HEK293 (cell line): ENCODE measurements around the gene PER1.

Experiments
- BCL11B ChIP-seq: fragments of 450-650 bp; formaldehyde crosslinking; IDR thresholded peaks from 2 replicates; pipeline ENCODE4 v1.5.1; 2016; ENCODE audit warnings: low read depth, missing biosample characterization, missing genetic modification characterization
- KLF1 ChIP-seq: fragments of 450-650 bp; formaldehyde crosslinking; IDR thresholded peaks from 2 replicates; pipeline ENCODE4 v1.5.1; 2016; ENCODE audit warnings: missing biosample characterization, missing genetic modification characterization
- KLF16 ChIP-seq: fragments of 450-650 bp; formaldehyde crosslinking; IDR thresholded peaks from 2 replicates; pipeline ENCODE4 v1.5.1; 2017; ENCODE audit warnings: missing biosample characterization, missing genetic modification characterization
- KLF7 ChIP-seq: fragments of 450-650 bp; formaldehyde crosslinking; IDR thresholded peaks from 2 replicates; pipeline ENCODE4 v1.5.1; 2016; ENCODE audit warnings: missing biosample characterization, missing genetic modification characterization, borderline replicate concordance
- OSR2 ChIP-seq: fragments of 450-650 bp; formaldehyde crosslinking; IDR thresholded peaks from 2 replicates; pipeline ENCODE4 v1.5.1; 2016; ENCODE audit warnings: missing biosample characterization, missing genetic modification characterization
- SP2 ChIP-seq: fragments of 450-650 bp; formaldehyde crosslinking; IDR thresholded peaks from 2 replicates; pipeline ENCODE4 v1.5.1; 2016; ENCODE audit warnings: missing biosample characterization, missing genetic modification characterization
- SP7 ChIP-seq: fragments of 450-650 bp; formaldehyde crosslinking; IDR thresholded peaks from 2 replicates; pipeline ENCODE4 v1.5.1; 2016; ENCODE audit warnings: missing biosample characterization, missing genetic modification characterization
- ZBTB17 ChIP-seq: fragments of 450-650 bp; formaldehyde crosslinking; IDR thresholded peaks from 2 replicates; pipeline ENCODE4 v1.5.1; 2016; ENCODE audit warnings: missing biosample characterization, missing genetic modification characterization
- ZIC2 ChIP-seq: fragments of 450-650 bp; formaldehyde crosslinking; IDR thresholded peaks from 2 replicates; pipeline ENCODE4 v1.5.1; 2016; ENCODE audit warnings: missing biosample characterization, missing genetic modification characterization
- ZNF146 ChIP-seq: fragments of 450-650 bp; formaldehyde crosslinking; IDR thresholded peaks from 2 replicates; pipeline ENCODE4 v1.5.1; 2016; ENCODE audit warnings: missing biosample characterization, missing genetic modification characterization
- ZNF324 ChIP-seq: fragments of 450-650 bp; formaldehyde crosslinking; IDR thresholded peaks from 2 replicates; pipeline ENCODE4 v1.5.1; 2016; ENCODE audit warnings: missing biosample characterization, missing genetic modification characterization
- ZNF366 ChIP-seq: fragments of 450-650 bp; formaldehyde crosslinking; conservative IDR thresholded peaks from 2 replicates; pipeline ENCODE4 v1.5.1; 2016; ENCODE audit warnings: missing biosample characterization, missing genetic modification characterization
- ZNF423 ChIP-seq: fragments of 450-650 bp; formaldehyde crosslinking; IDR thresholded peaks from 2 replicates; pipeline ENCODE4 v1.5.1; 2016; ENCODE audit warnings: missing biosample characterization, missing genetic modification characterization
- ZNF426 ChIP-seq: fragments of 450-650 bp; formaldehyde crosslinking; IDR thresholded peaks from 2 replicates; pipeline ENCODE4 v1.5.1; 2017; ENCODE audit warnings: missing biosample characterization, missing genetic modification characterization, mild to moderate bottlenecking, inconsistent platforms, moderate library complexity
- ZNF777 ChIP-seq: fragments of 450-650 bp; formaldehyde crosslinking; IDR thresholded peaks from 2 replicates; pipeline ENCODE4 v1.5.1; 2017; ENCODE audit warnings: missing biosample characterization, missing genetic modification characterization, borderline replicate concordance
- ZNF843 ChIP-seq: fragments of 450-650 bp; formaldehyde crosslinking; IDR thresholded peaks from 2 replicates; pipeline ENCODE4 v1.5.1; 2016; ENCODE audit warnings: missing biosample characterization, missing genetic modification characterization
- ZXDB ChIP-seq: fragments of 450-650 bp; formaldehyde crosslinking; IDR thresholded peaks from 2 replicates; pipeline ENCODE4 v1.5.1; 2016; ENCODE audit warnings: missing biosample characterization, missing genetic modification characterization
- TF ChIP-seq, protein P1 (sequence below): fragments of 450-650 bp; formaldehyde crosslinking; IDR thresholded peaks from 2 replicates; pipeline ENCODE4 v1.5.1; 2016; ENCODE audit warnings: missing biosample characterization, missing genetic modification characterization
- TF ChIP-seq, protein P2 (sequence below): fragments of 450-650 bp; formaldehyde crosslinking; IDR thresholded peaks from 2 replicates; pipeline ENCODE4 v1.5.1; 2017; ENCODE audit warnings: missing biosample characterization, missing genetic modification characterization
- TF ChIP-seq, protein P3 (sequence below): fragments of 450-650 bp; formaldehyde crosslinking; IDR thresholded peaks from 2 replicates; pipeline ENCODE4 v1.5.1; 2017; ENCODE audit warnings: missing biosample characterization, missing genetic modification characterization
- TF ChIP-seq, protein P4 (sequence below): fragments of 450-650 bp; formaldehyde crosslinking; IDR thresholded peaks from 2 replicates; pipeline ENCODE4 v1.5.1; 2017; ENCODE audit warnings: missing biosample characterization, missing genetic modification characterization
- TF ChIP-seq, protein P5 (sequence below): fragments of 450-650 bp; formaldehyde crosslinking; IDR thresholded peaks from 2 replicates; pipeline ENCODE4 v1.5.1; 2016; ENCODE audit warnings: missing biosample characterization, missing genetic modification characterization
- TF ChIP-seq, protein P6 (sequence below): fragments of 450-650 bp; formaldehyde crosslinking; IDR thresholded peaks from 2 replicates; pipeline ENCODE4 v1.5.1; 2016; ENCODE audit warnings: missing biosample characterization, missing genetic modification characterization
- TF ChIP-seq, protein P7 (sequence below): fragments of 450-650 bp; formaldehyde crosslinking; conservative IDR thresholded peaks from 2 replicates; pipeline ENCODE4 v1.5.1; 2016; ENCODE audit warnings: low read depth, missing biosample characterization, missing genetic modification characterization

Gene PER1

DNA sequence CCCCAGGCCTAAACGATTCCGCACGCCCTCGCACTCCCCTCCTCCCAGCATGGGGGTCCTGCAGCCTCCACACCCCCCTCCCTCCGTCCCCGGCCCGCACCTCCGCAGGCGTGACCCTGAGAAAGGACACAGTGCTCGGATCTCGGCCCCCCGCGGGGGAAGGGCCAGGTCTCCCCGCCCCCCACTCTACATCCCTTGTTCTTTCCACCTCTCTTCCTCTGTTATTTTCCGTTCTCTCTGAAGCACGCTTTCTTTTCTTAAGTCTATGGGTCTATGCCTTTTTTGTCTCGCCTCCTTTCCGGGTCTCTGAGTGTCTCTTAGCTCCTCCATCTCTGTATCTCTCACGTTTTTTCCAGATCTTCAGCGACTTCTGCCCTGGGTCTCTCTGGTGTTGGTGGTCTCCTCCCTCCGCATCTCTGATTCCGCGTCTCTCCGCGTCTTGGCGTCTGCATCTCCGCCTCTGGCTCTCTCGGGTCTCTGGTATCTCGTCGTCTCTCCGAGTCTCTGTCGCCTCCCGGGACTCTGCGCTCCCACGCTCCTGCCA lies 26.2 kb downstream of the PER1 start (continued):
- TF ChIP-seq BCL11B (tag by site-specific recombination) (peak; percentile 23; the same call in 1 of the 2 replicates), SP7 (tag by site-specific recombination) (peak; percentile 58), KLF16 (tag by site-specific recombination) (0 out of 2 replicates have a peak, but pooled peaks have one; percentile 0), ZNF324 (tag by site-specific recombination) (peak; percentile 50; the same call in 1 of the 2 replicates), ZNF146 (tag by site-specific recombination) (no peak; the same call in 1 of the 2 replicates), ZNF777 (tag by site-specific recombination) (no peak; the same call in 1 of the 2 replicates), KLF1 (tag by site-specific recombination) (peak; percentile 87), ZNF366 (tag by site-specific recombination) (peak; percentile 98), ZIC2 (tag by site-specific recombination) (peak; percentile 83), OSR2 (peak; percentile 73), ZNF423 (peak; percentile 37; the same call in 1 of the 2 replicates), ZNF843 (tag by site-specific recombination) (0 out of 2 replicates have a peak, but pooled peaks have one; percentile 6), KLF7 (tag by site-specific recombination) (no peak), ZXDB (tag by site-specific recombination) (peak; percentile 28; the same call in 1 of the 2 replicates), ZNF426 (tag by site-specific recombination) (no peak), ZBTB17 (tag by site-specific recombination) (peak; percentile 88), SP2 (peak; percentile 80)
- TF ChIP-seq, protein P1, sequence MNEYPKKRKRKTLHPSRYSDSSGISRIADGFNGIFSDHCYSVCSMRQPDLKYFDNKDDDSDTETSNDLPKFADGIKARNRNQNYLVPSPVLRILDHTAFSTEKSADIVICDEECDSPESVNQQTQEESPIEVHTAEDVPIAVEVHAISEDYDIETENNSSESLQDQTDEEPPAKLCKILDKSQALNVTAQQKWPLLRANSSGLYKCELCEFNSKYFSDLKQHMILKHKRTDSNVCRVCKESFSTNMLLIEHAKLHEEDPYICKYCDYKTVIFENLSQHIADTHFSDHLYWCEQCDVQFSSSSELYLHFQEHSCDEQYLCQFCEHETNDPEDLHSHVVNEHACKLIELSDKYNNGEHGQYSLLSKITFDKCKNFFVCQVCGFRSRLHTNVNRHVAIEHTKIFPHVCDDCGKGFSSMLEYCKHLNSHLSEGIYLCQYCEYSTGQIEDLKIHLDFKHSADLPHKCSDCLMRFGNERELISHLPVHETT (tag by site-specific recombination), result peak; percentile 62
- TF ChIP-seq, protein P2, sequence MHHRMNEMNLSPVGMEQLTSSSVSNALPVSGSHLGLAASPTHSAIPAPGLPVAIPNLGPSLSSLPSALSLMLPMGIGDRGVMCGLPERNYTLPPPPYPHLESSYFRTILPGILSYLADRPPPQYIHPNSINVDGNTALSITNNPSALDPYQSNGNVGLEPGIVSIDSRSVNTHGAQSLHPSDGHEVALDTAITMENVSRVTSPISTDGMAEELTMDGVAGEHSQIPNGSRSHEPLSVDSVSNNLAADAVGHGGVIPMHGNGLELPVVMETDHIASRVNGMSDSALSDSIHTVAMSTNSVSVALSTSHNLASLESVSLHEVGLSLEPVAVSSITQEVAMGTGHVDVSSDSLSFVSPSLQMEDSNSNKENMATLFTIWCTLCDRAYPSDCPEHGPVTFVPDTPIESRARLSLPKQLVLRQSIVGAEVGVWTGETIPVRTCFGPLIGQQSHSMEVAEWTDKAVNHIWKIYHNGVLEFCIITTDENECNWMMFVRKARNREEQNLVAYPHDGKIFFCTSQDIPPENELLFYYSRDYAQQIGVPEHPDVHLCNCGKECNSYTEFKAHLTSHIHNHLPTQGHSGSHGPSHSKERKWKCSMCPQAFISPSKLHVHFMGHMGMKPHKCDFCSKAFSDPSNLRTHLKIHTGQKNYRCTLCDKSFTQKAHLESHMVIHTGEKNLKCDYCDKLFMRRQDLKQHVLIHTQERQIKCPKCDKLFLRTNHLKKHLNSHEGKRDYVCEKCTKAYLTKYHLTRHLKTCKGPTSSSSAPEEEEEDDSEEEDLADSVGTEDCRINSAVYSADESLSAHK (tag by site-specific recombination), result 0 out of 2 replicates have a peak, but pooled peaks have one; percentile 6
- TF ChIP-seq, protein P3, sequence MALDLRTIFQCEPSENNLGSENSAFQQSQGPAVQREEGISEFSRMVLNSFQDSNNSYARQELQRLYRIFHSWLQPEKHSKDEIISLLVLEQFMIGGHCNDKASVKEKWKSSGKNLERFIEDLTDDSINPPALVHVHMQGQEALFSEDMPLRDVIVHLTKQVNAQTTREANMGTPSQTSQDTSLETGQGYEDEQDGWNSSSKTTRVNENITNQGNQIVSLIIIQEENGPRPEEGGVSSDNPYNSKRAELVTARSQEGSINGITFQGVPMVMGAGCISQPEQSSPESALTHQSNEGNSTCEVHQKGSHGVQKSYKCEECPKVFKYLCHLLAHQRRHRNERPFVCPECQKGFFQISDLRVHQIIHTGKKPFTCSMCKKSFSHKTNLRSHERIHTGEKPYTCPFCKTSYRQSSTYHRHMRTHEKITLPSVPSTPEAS (tag by site-specific recombination), result no peak
- TF ChIP-seq, protein P4, sequence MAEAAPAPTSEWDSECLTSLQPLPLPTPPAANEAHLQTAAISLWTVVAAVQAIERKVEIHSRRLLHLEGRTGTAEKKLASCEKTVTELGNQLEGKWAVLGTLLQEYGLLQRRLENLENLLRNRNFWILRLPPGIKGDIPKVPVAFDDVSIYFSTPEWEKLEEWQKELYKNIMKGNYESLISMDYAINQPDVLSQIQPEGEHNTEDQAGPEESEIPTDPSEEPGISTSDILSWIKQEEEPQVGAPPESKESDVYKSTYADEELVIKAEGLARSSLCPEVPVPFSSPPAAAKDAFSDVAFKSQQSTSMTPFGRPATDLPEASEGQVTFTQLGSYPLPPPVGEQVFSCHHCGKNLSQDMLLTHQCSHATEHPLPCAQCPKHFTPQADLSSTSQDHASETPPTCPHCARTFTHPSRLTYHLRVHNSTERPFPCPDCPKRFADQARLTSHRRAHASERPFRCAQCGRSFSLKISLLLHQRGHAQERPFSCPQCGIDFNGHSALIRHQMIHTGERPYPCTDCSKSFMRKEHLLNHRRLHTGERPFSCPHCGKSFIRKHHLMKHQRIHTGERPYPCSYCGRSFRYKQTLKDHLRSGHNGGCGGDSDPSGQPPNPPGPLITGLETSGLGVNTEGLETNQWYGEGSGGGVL (tag by site-specific recombination), result peak; percentile 72
- TF ChIP-seq, protein P5, sequence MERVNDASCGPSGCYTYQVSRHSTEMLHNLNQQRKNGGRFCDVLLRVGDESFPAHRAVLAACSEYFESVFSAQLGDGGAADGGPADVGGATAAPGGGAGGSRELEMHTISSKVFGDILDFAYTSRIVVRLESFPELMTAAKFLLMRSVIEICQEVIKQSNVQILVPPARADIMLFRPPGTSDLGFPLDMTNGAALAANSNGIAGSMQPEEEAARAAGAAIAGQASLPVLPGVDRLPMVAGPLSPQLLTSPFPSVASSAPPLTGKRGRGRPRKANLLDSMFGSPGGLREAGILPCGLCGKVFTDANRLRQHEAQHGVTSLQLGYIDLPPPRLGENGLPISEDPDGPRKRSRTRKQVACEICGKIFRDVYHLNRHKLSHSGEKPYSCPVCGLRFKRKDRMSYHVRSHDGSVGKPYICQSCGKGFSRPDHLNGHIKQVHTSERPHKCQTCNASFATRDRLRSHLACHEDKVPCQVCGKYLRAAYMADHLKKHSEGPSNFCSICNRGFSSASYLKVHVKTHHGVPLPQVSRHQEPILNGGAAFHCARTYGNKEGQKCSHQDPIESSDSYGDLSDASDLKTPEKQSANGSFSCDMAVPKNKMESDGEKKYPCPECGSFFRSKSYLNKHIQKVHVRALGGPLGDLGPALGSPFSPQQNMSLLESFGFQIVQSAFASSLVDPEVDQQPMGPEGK (tag by site-specific recombination), result peak; percentile 98
- TF ChIP-seq, protein P6, sequence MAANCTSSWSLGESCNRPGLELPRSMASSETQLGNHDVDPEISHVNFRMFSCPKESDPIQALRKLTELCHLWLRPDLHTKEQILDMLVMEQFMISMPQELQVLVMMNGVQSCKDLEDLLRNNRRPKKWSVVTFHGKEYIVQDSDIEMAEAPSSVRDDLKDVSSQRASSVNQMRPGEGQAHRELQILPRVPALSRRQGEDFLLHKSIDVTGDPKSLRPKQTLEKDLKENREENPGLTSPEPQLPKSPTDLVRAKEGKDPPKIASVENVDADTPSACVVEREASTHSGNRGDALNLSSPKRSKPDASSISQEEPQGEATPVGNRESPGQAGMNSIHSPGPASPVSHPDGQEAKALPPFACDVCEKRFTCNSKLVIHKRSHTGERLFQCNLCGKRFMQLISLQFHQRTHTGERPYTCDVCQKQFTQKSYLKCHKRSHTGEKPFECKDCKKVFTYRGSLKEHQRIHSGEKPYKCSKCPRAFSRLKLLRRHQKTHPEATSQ, result no peak
- TF ChIP-seq, protein P7, sequence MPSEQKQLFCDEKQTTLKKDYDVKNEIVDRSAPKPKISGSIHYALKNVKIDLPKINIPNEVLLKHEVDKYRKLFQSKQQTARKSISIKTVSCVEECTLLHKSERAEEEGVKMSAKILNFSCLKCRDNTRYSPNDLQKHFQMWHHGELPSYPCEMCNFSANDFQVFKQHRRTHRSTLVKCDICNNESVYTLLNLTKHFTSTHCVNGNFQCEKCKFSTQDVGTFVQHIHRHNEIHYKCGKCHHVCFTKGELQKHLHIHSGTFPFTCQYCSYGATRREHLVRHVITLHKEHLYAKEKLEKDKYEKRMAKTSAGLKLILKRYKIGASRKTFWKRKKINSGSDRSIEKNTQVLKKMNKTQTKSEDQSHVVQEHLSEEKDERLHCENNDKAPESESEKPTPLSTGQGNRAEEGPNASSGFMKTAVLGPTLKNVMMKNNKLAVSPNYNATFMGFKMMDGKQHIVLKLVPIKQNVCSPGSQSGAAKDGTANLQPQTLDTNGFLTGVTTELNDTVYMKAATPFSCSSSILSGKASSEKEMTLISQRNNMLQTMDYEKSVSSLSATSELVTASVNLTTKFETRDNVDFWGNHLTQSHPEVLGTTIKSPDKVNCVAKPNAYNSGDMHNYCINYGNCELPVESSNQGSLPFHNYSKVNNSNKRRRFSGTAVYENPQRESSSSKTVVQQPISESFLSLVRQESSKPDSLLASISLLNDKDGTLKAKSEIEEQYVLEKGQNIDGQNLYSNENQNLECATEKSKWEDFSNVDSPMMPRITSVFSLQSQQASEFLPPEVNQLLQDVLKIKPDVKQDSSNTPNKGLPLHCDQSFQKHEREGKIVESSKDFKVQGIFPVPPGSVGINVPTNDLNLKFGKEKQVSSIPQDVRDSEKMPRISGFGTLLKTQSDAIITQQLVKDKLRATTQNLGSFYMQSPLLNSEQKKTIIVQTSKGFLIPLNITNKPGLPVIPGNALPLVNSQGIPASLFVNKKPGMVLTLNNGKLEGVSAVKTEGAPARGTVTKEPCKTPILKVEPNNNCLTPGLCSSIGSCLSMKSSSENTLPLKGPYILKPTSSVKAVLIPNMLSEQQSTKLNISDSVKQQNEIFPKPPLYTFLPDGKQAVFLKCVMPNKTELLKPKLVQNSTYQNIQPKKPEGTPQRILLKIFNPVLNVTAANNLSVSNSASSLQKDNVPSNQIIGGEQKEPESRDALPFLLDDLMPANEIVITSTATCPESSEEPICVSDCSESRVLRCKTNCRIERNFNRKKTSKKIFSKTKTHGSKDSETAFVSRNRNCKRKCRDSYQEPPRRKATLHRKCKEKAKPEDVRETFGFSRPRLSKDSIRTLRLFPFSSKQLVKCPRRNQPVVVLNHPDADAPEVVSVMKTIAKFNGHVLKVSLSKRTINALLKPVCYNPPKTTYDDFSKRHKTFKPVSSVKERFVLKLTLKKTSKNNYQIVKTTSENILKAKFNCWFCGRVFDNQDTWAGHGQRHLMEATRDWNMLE (tag by site-specific recombination), result no peak
